ENCODE measurements around the gene GIT1.

GRCh38 chr17:29562615-29563014, 26.8 kb downstream of the GIT1 start:
- TF ChIP-seq POLR2AphosphoS5 (IDR thresholded peaks at IDR 0.05) (no peak), POLR2A (IDR thresholded peaks at IDR 0.05; ENCODE audit: low read depth) (no peak)
- TF ChIP-seq, protein P1, sequence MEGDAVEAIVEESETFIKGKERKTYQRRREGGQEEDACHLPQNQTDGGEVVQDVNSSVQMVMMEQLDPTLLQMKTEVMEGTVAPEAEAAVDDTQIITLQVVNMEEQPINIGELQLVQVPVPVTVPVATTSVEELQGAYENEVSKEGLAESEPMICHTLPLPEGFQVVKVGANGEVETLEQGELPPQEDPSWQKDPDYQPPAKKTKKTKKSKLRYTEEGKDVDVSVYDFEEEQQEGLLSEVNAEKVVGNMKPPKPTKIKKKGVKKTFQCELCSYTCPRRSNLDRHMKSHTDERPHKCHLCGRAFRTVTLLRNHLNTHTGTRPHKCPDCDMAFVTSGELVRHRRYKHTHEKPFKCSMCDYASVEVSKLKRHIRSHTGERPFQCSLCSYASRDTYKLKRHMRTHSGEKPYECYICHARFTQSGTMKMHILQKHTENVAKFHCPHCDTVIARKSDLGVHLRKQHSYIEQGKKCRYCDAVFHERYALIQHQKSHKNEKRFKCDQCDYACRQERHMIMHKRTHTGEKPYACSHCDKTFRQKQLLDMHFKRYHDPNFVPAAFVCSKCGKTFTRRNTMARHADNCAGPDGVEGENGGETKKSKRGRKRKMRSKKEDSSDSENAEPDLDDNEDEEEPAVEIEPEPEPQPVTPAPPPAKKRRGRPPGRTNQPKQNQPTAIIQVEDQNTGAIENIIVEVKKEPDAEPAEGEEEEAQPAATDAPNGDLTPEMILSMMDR (IDR thresholded peaks at IDR 0.05) = no peak

Data from esophagus muscularis mucosa (tissue), 3 donors.